GM11168 (cell line): ENCODE data around the gene KAZN.

Experiments used
- in situ Hi-C: fragments of 300-500 bp; cut with MboI; formaldehyde crosslinking; loops from one replicate; pipeline ENCODE4 v1.12.0; 2022; ENCODE audit warnings: low sequenced_read_pairs; ENCODE audit not compliant: unreplicated experiment

The KAZN gene

GRCh38 chr1:14634486-14634885 is 36.0 kb downstream of the KAZN start:
- in situ Hi-C loops = no loop called here

- in situ Hi-C loops = no loop called here
These were observed 36.9 kb downstream of the KAZN start for GRCh38 chr1:14635421-14635820.

GRCh38 chr1:14636897-14637632 is 38.6 kb downstream of the KAZN start:
- in situ Hi-C loops = no loop called here

- in situ Hi-C loops = no loop called here
These were observed 41.0 kb downstream of the KAZN start for GRCh38 chr1:14639291-14640050.

GRCh38 chr1:14642712-14643111 is 44.2 kb downstream of the KAZN start:
- in situ Hi-C loops = no loop called here

- in situ Hi-C loops = no loop called here
These were observed 48.5 kb downstream of the KAZN start for GRCh38 chr1:14646973-14647372.

GRCh38 chr1:14647777-14648176 is 49.3 kb downstream of the KAZN start:
- in situ Hi-C loops = no loop called here

GRCh38 chr1:14648391-14648790 is 49.9 kb downstream of the KAZN start:
- in situ Hi-C loops = no loop called here

- in situ Hi-C loops = no loop called here
These were observed 50.7 kb downstream of the KAZN start for GRCh38 chr1:14648896-14649855.

GRCh38 chr1:14649976-14650375 is 51.5 kb downstream of the KAZN start:
- in situ Hi-C loops = no loop called here

GRCh38 chr1:14650951-14651350 is 52.5 kb downstream of the KAZN start:
- in situ Hi-C loops = no loop called here

GRCh38 chr1:14652840-14653239 is 54.4 kb downstream of the KAZN start:
- in situ Hi-C loops = no loop called here

- in situ Hi-C loops = no loop called here
These were observed 55.0 kb downstream of the KAZN start for GRCh38 chr1:14653461-14653960.

- in situ Hi-C loops = no loop called here
These were observed 56.1 kb downstream of the KAZN start for GRCh38 chr1:14654554-14654953.

GRCh38 chr1:14655385-14655784 is 56.9 kb downstream of the KAZN start:
- in situ Hi-C loops = no loop called here

GRCh38 chr1:14656384-14656937 is 58.0 kb downstream of the KAZN start:
- in situ Hi-C loops = no loop called here

GRCh38 chr1:14658642-14659041 is 60.2 kb downstream of the KAZN start:
- in situ Hi-C loops = no loop called here

GRCh38 chr1:14659913-14660312 is 61.4 kb downstream of the KAZN start:
- in situ Hi-C loops = no loop called here

GRCh38 chr1:14660801-14661200 is 62.3 kb downstream of the KAZN start:
- in situ Hi-C loops = no loop called here

GRCh38 chr1:14661222-14661621 is 62.7 kb downstream of the KAZN start:
- in situ Hi-C loops = no loop called here
